Neural crest cell (in vitro differentiated cells): ENCODE data around the gene TBCB. TPM values are rescaled to one million over a fixed set of nuclear protein-coding genes. Genes with fewer than 3 reads are reported as not detected.

Source experiments
- DNase-seq: peaks from one replicate; pipeline ENCODE4 v3.0.0; 2021; ENCODE audit warnings: low read depth, mixed read lengths, low spot score
- H3K27ac Mint-ChIP-seq: one replicate; pipeline ENCODE4 v1.8.0; 2021; ENCODE audit warnings: mild to moderate bottlenecking, mixed read lengths; ENCODE audit not compliant: unreplicated experiment
- H3K27me3 Mint-ChIP-seq: 2 replicates; pipeline ENCODE4 v1.8.0; 2021; ENCODE audit warnings: low read depth, mild to moderate bottlenecking, mixed read lengths
- H3K36me3 Mint-ChIP-seq: 2 replicates; pipeline ENCODE4 v1.8.0; 2021; ENCODE audit warnings: low read depth, mild to moderate bottlenecking, mixed read lengths
- H3K4me1 Mint-ChIP-seq: 2 replicates; pipeline ENCODE4 v1.8.0; 2021; ENCODE audit warnings: mixed read lengths
- H3K4me3 Mint-ChIP-seq: one replicate; pipeline ENCODE4 v1.8.0; 2021; ENCODE audit warnings: mild to moderate bottlenecking, mixed read lengths
- H3K9me3 Mint-ChIP-seq: 2 replicates; pipeline ENCODE4 v1.8.0; 2021; ENCODE audit warnings: mixed read lengths
- CTCF ChIP-seq: fragments of 200-600 bp; sonication (generic); conservative IDR thresholded peaks from 2 replicates; pipeline ENCODE4 v1.5.0; 2021; ENCODE audit warnings: antibody characterized with exemption, mild to moderate bottlenecking
- total RNA-seq: library from RNA; stranded (reverse); gene quantifications from 2 replicates; pipeline ENCODE4 v1.2.1, GENCODE V29; 2021

Gene TBCB
- total RNA-seq, 1 donor from 2014 or later, result 219 TPM

GRCh38 chr19:36152352-36153091 is 37.3 kb downstream of the TBCB start, which contains the start of gene COX7A1:
Gene COX7A1, minus strand, starts transcription at chr19:36152447. Its CDS starts 40 bp downstream, at chr19:36152407.
- Mint-ChIP-seq H3K4me1 (peaks cover 14% of the 10 kb centered on the region), H3K36me3 (no peaks in the 10 kb centered on the region), H3K27me3 (no peaks in the 10 kb centered on the region), H3K4me3 (no peak within 1 kb of the TSS), H3K27ac (no peak within 1 kb of the TSS), H3K9me3 (no peaks in the 10 kb centered on the region)
- no peak for TF ChIP-seq CTCF
- no peak for DNase-seq

- Mint-ChIP-seq H3K4me3 (no peak overlapping the region), H3K9me3 (no peaks in the 10 kb centered on the region), H3K4me1 (peaks cover 14% of the 10 kb centered on the region), H3K27ac (no peak overlapping the region), H3K36me3 (no peaks in the 10 kb centered on the region), H3K27me3 (no peaks in the 10 kb centered on the region)
- no peak for DNase-seq
- no peak for TF ChIP-seq CTCF
Measured at GRCh38 chr19:36153126-36153525, 37.9 kb downstream of the TBCB start.

GRCh38 chr19:36160821-36161596 is 45.7 kb downstream of the TBCB start:
- DNase-seq, result no peak
- Mint-ChIP-seq H3K36me3 (peaks cover 3% of the 10 kb centered on the region), H3K9me3 (no peaks in the 10 kb centered on the region), H3K4me3 (no peak overlapping the region), H3K27me3 (no peaks in the 10 kb centered on the region), H3K4me1 (peaks cover 5% of the 10 kb centered on the region), H3K27ac (no peak overlapping the region)
- no peak for TF ChIP-seq CTCF

- TF ChIP-seq CTCF, result no peak
- no peak overlapping the region for H3K27ac Mint-ChIP-seq
- no peaks in the 10 kb centered on the region for H3K4me1 Mint-ChIP-seq
- DNase-seq, result no peak
- H3K27me3 Mint-ChIP-seq, result no peaks in the 10 kb centered on the region
- H3K36me3 Mint-ChIP-seq, result peaks cover 3% of the 10 kb centered on the region
- H3K4me3 Mint-ChIP-seq, result no peak overlapping the region
- no peaks in the 10 kb centered on the region for H3K9me3 Mint-ChIP-seq
Measured at GRCh38 chr19:36163813-36164212, 48.5 kb downstream of the TBCB start.

DNA sequence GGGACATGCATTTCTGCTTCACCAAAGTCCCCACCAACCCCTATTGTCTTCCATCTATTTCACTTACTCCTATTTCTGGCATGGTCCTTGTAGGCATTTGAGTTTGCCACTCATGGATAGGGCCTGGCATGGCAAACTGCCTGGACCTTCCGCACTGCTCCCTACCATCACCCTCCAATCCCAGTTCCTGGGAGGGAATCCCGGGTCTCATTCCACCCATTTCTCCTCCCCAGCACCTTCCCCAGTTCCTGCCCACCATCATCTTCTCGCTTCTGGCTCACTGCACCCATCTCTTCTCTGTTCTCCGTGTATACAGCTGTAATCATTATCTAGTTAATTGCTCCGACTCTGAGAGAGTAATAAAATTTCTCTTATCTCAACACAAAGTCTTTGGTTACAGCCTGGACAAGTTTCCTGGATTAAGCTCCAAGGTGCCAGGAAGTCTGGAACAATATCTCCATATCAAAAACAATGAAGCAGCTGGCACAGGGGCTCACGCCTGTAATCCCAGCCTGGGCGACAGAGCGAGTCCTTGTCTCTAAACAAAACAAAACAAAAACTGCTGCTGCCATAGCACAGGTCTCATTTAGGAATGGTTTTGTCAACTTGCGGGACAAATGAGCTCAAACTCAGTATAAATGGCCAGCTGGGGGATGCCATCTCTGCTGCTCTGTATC is 54.0 kb downstream of the TBCB start:
- H3K4me1 Mint-ChIP-seq, result peaks cover 4% of the 10 kb centered on the region
- no peak overlapping the region for H3K27ac Mint-ChIP-seq
- TF ChIP-seq CTCF, result no peak
- no peaks in the 10 kb centered on the region for H3K9me3 Mint-ChIP-seq
- no peaks in the 10 kb centered on the region for H3K27me3 Mint-ChIP-seq
- no peak for DNase-seq
- H3K36me3 Mint-ChIP-seq, result no peaks in the 10 kb centered on the region
- H3K4me3 Mint-ChIP-seq, result no peak overlapping the region
